Activated gamma-delta T cell (primary cell): ENCODE measurements around the gene CRTC1.

Experiments
- DNase-seq: peaks from one replicate; lab custom pipeline; 2025; lab: John Stamatoyannopoulos, UW
- total RNA-seq, 2 donors: gene quantifications; one replicate each; lab custom pipeline; 2026; lab: John Stamatoyannopoulos, UW

The CRTC1 gene
- 19.1 to 32.4 reads per million in 2 donors for total RNA-seq

GRCh38 chr19:18683109-18683957 is at the start of gene CRTC1:
Gene CRTC1, plus strand, starts transcription at chr19:18683680. Its CDS starts 23 bp downstream, at chr19:18683703.
- DNase-seq = peak; percentile 87

- DNase-seq = no peak
These were observed 48.7 kb upstream of the CRTC1 start for GRCh38 chr19:18634612-18635297.

GRCh38 chr19:18635831-18636182 is 47.7 kb upstream of the CRTC1 start:
- DNase-seq = no peak

GRCh38 chr19:18636183-18636968 is 47.1 kb upstream of the CRTC1 start:
- peak; percentile 95 for DNase-seq

GRCh38 chr19:18636969-18637629 is 46.4 kb upstream of the CRTC1 start, which contains the start of gene KLHL26:
Gene KLHL26, plus strand, starts transcription at chr19:18637028. Its CDS starts 27 bp downstream, at chr19:18637055.
- no peak for DNase-seq

- no peak for DNase-seq
These were observed 45.5 kb upstream of the CRTC1 start for GRCh38 chr19:18637673-18638630.

GRCh38 chr19:18639706-18640243 is 43.7 kb upstream of the CRTC1 start:
- DNase-seq = no peak

GRCh38 chr19:18644196-18645034 is 39.1 kb upstream of the CRTC1 start:
- DNase-seq = no peak

GRCh38 chr19:18645035-18645511 is 38.4 kb upstream of the CRTC1 start:
- no peak for DNase-seq

GRCh38 chr19:18646535-18647370 is 36.7 kb upstream of the CRTC1 start:
- DNase-seq = no peak

- no peak for DNase-seq
These were observed 36.1 kb upstream of the CRTC1 start for GRCh38 chr19:18647371-18647767.

GRCh38 chr19:18647807-18648206 is 35.7 kb upstream of the CRTC1 start:
- no peak for DNase-seq

GRCh38 chr19:18648973-18649315 is 34.5 kb upstream of the CRTC1 start:
- DNase-seq = no peak

- no peak for DNase-seq
These were observed 34.0 kb upstream of the CRTC1 start for GRCh38 chr19:18649371-18650020.

- no peak for DNase-seq
These were observed 33.5 kb upstream of the CRTC1 start for GRCh38 chr19:18650021-18650390.

GRCh38 chr19:18650468-18651041 is 32.9 kb upstream of the CRTC1 start:
- no peak for DNase-seq

GRCh38 chr19:18651300-18651699 is 32.2 kb upstream of the CRTC1 start:
- no peak for DNase-seq

- no peak for DNase-seq
These were observed 31.7 kb upstream of the CRTC1 start for GRCh38 chr19:18651733-18652132.
